Measurements from ENCODE around the gene AKR1A1.

AKR1A1 gene

GRCh38 chr1:45570631-45571030 lies 20.0 kb downstream of the AKR1A1 start:
- no peaks in the 10 kb centered on the region for H3K9me2 ChIP-seq (replicated peaks; ENCODE audit: control insufficient read depth, low read length)

DNA sequence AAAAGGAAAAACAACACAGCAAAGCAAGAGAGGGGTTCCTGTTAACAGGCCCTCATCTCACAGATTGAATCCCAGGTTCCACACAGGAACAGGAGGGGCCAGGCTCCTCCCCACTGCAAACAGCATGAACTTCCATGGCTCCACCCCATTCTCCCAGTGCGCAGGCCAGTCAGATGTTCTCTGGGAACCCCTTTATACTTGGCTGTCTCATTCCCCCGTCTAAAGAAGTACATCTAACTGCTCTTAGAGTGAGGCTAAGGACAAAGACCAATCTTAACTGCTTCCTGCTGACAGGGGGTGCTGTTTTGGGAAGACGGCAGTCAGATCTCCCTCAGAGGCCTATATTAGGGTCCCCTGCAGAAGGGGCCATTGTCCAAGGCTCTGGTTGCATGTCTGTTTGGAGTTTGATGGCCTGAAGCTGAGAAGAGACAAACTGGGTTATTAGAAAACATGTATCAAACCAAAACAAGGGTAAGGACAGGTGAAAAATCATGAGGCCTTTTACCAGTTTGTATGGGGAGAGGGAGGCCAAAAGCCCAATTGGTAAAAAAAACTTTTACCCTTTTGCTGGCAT lies 22.7 kb downstream of the AKR1A1 start:
- no peak for TF ChIP-seq EZH2phosphoT487 (IDR thresholded peaks at IDR 0.05; ENCODE audit: borderline replicate concordance, low read length)
- peak; percentile 9 for TF ChIP-seq CTCF (IDR thresholded peaks at IDR 0.05; ENCODE audit: low read depth, low read length, poor library complexity, severe bottlenecking)
- Histone ChIP-seq H3K4me3 (ENCODE audit: low read length) (no peak overlapping the region), H3K4me1 (ENCODE audit: control insufficient read depth, low read length) (peaks cover 5% of the 10 kb centered on the region; the same call in 1 of the 2 replicates), H3K9me2 (replicated peaks; ENCODE audit: control insufficient read depth, low read length) (no peaks in the 10 kb centered on the region), H3K27me3 (ENCODE audit: control insufficient read depth, low read length) (no peaks in the 10 kb centered on the region), H3K9me3 (ENCODE audit: control insufficient read depth, insufficient read depth, low read length) (no peaks in the 10 kb centered on the region), H3K36me3 (ENCODE audit: control insufficient read depth, low read length) (peaks cover 32% of the 10 kb centered on the region), H3F3A (ENCODE audit: control insufficient read depth, insufficient read depth) (peaks cover 4% of the 10 kb centered on the region; the same call in 1 of the 2 replicates), H3K4me2 (ENCODE audit: low read length) (no peak overlapping the region), H3K79me2 (ENCODE audit: control insufficient read depth, low read length) (no peaks in the 10 kb centered on the region), H3K27ac (ENCODE audit: low read depth, low read length) (no peak overlapping the region), H4K20me1 (ENCODE audit: control insufficient read depth, insufficient read depth, low read depth, low read length) (peaks cover 4% of the 10 kb centered on the region; the same call in 1 of the 2 replicates)

More at GRCh38 chr1:45570631-45571030, 20.0 kb downstream of the AKR1A1 start:
- no peaks in the 10 kb centered on the region for H3K27me3 ChIP-seq (ENCODE audit: control insufficient read depth, low read length)
- peaks cover 4% of the 10 kb centered on the region; the same call in 1 of the 2 replicates for H4K20me1 ChIP-seq (ENCODE audit: control insufficient read depth, insufficient read depth, low read depth, low read length)
- no peak overlapping the region for H3K27ac ChIP-seq (ENCODE audit: low read depth, low read length)
- no peaks in the 10 kb centered on the region for H3K79me2 ChIP-seq (ENCODE audit: control insufficient read depth, low read length)
- no peak overlapping the region for H3K4me3 ChIP-seq (ENCODE audit: low read length)
- no peak overlapping the region for H3K4me2 ChIP-seq (ENCODE audit: low read length)
- no peak for TF ChIP-seq EZH2phosphoT487 (IDR thresholded peaks at IDR 0.05; ENCODE audit: borderline replicate concordance, low read length)
- no peak for TF ChIP-seq CTCF (IDR thresholded peaks at IDR 0.05; ENCODE audit: low read depth, low read length, poor library complexity, severe bottlenecking)
- H3K4me1 ChIP-seq (ENCODE audit: control insufficient read depth, low read length) = peaks cover 5% of the 10 kb centered on the region; the same call in 1 of the 2 replicates
- H3F3A ChIP-seq (ENCODE audit: control insufficient read depth, insufficient read depth) = peaks cover 3% of the 10 kb centered on the region; the same call in 1 of the 2 replicates
- peaks cover 47% of the 10 kb centered on the region for H3K36me3 ChIP-seq (ENCODE audit: control insufficient read depth, low read length)
- H3K9me3 ChIP-seq (ENCODE audit: control insufficient read depth, insufficient read depth, low read length) = no peaks in the 10 kb centered on the region

DNA sequence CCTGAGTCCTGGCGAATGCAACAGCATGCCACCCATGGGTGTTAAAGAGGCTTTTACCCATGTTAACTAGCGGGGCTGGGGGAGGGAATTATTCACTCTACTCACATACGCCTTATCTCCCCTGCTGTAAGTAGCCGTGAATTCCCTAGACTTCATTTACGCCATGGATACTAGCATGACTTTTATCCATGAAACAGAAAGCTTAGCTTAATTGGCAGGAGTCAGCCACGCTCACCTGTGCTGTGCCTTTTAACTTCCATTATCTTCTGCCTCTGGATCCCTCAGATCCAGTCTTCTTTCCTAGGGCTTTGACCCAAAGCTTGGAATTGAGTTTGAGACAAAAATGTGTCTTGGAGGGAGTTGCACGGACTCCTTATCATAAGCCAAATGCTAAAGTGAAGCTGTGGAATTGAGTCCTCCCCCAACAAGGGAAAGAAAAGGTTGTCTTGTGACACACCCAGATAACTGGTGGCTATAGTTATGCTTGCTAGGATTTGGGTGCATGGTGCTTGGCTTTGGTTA lies 23.5 kb downstream of the AKR1A1 start:
- no peaks in the 10 kb centered on the region for H3K9me2 ChIP-seq (replicated peaks; ENCODE audit: control insufficient read depth, low read length)
- H4K20me1 ChIP-seq (ENCODE audit: control insufficient read depth, insufficient read depth, low read depth, low read length) = peaks cover 4% of the 10 kb centered on the region; the same call in 1 of the 2 replicates
- H3K79me2 ChIP-seq (ENCODE audit: control insufficient read depth, low read length) = no peaks in the 10 kb centered on the region
- H3K9me3 ChIP-seq (ENCODE audit: control insufficient read depth, insufficient read depth, low read length) = no peaks in the 10 kb centered on the region
- H3K4me1 ChIP-seq (ENCODE audit: control insufficient read depth, low read length) = peaks cover 13% of the 10 kb centered on the region
- no peak overlapping the region for H3K27ac ChIP-seq (ENCODE audit: low read depth, low read length)
- H3F3A ChIP-seq (ENCODE audit: control insufficient read depth, insufficient read depth) = peaks cover 6% of the 10 kb centered on the region; the same call in 1 of the 2 replicates
- no peaks in the 10 kb centered on the region for H3K27me3 ChIP-seq (ENCODE audit: control insufficient read depth, low read length)
- H3K36me3 ChIP-seq (ENCODE audit: control insufficient read depth, low read length) = peaks cover 23% of the 10 kb centered on the region
- H3K4me2 ChIP-seq (ENCODE audit: low read length) = no peak overlapping the region
- no peak overlapping the region for H3K4me3 ChIP-seq (ENCODE audit: low read length)
- TF ChIP-seq CTCF (IDR thresholded peaks at IDR 0.05; ENCODE audit: low read depth, low read length, poor library complexity, severe bottlenecking) = no peak
- TF ChIP-seq EZH2phosphoT487 (IDR thresholded peaks at IDR 0.05; ENCODE audit: borderline replicate concordance, low read length) = no peak
